ENCODE results near the gene EIF5AL1. TPM values are rescaled to one million over a fixed set of nuclear protein-coding genes. Genes with fewer than 3 reads are reported as not detected.

The EIF5AL1 gene
- total RNA-seq, 1 experiment from 2014 or later, result 0.39 TPM

DNA sequence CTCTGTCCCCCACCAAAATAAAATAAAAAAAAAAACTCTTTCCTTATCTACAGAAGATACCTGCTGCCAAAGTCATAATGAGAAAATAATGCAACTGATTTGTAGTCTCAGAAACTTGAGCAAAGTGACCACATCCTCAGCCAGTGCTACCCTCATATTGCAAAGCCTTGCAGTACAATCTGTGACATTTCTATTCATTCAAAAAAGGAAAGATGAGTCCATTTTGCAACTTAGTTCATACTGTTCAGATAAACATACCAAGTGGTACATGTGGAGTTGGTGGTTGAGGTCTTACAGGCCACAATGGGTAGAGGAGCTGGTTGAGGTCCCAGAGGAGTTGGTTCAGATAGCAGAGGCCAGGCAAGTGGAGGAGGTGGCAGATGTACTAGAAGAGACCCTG, 6.5 kb upstream of the EIF5AL1 start:
- Histone ChIP-seq H2BK20ac (ENCODE audit: low read depth, low read length, poor library complexity, severe bottlenecking) (no peak overlapping the region), H4K91ac (ENCODE audit: insufficient read length, low read depth, low read length) (no peak overlapping the region), H3K4me2 (ENCODE audit: insufficient read depth, insufficient read length, low read length) (no peak overlapping the region), H2BK5ac (ENCODE audit: insufficient read length, low read length) (no peak overlapping the region), H3K27me3 (ENCODE audit: insufficient read depth, low read length) (no peaks in the 10 kb centered on the region), H2BK120ac (ENCODE audit: low read depth, low read length, poor library complexity, severe bottlenecking) (no peak overlapping the region), H3K9me3 (ENCODE audit: control insufficient read depth, low read depth, low read length) (no peaks in the 10 kb centered on the region), H3K23me2 (ENCODE audit: insufficient read length, low read depth, low read length, poor library complexity, severe bottlenecking) (no peaks in the 10 kb centered on the region), H3K56ac (ENCODE audit: insufficient read length, low read depth, low read length) (no peak overlapping the region), H3K79me1 (ENCODE audit: insufficient read depth, low read depth, low read length, poor library complexity, severe bottlenecking) (no peaks in the 10 kb centered on the region), H2BK12ac (ENCODE audit: insufficient read length, low read depth, low read length) (no peak overlapping the region), H3T11ph (ENCODE audit: low read length) (no peak overlapping the region), H4K20me1 (ENCODE audit: control insufficient read depth, insufficient read depth, insufficient read length) (no peaks in the 10 kb centered on the region), H3K23ac (ENCODE audit: insufficient read length, low read depth, low read length) (no peak overlapping the region), H3K79me2 (ENCODE audit: insufficient read depth, low read length) (no peaks in the 10 kb centered on the region), H3K14ac (ENCODE audit: insufficient read depth, low read length) (no peak overlapping the region), H2AK5ac (ENCODE audit: insufficient read length, low read length) (no peak overlapping the region), H4K8ac (replicated peaks; ENCODE audit: insufficient read length, low read depth, low read length) (no peak overlapping the region), H3K4ac (ENCODE audit: low read depth, low read length) (no peak overlapping the region), H3K4me1 (ENCODE audit: insufficient read depth, low read length) (no peaks in the 10 kb centered on the region; the same call in 1 of the 2 replicates), H4K5ac (ENCODE audit: insufficient read length, low read depth, low read length) (no peak overlapping the region), H3K9ac (ENCODE audit: extremely low read depth, insufficient read length, low read length) (no peak overlapping the region), H2BK15ac (ENCODE audit: low read depth, low read length) (no peak overlapping the region), H2AFZ (ENCODE audit: low read length) (no peak overlapping the region), H3K27ac (ENCODE audit: insufficient read length, low read depth, low read length) (no peak overlapping the region), H3K18ac (ENCODE audit: insufficient read length, low read depth, low read length) (no peak overlapping the region)
- TF ChIP-seq, protein P1, sequence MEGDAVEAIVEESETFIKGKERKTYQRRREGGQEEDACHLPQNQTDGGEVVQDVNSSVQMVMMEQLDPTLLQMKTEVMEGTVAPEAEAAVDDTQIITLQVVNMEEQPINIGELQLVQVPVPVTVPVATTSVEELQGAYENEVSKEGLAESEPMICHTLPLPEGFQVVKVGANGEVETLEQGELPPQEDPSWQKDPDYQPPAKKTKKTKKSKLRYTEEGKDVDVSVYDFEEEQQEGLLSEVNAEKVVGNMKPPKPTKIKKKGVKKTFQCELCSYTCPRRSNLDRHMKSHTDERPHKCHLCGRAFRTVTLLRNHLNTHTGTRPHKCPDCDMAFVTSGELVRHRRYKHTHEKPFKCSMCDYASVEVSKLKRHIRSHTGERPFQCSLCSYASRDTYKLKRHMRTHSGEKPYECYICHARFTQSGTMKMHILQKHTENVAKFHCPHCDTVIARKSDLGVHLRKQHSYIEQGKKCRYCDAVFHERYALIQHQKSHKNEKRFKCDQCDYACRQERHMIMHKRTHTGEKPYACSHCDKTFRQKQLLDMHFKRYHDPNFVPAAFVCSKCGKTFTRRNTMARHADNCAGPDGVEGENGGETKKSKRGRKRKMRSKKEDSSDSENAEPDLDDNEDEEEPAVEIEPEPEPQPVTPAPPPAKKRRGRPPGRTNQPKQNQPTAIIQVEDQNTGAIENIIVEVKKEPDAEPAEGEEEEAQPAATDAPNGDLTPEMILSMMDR (conservative IDR thresholded peaks at IDR 0.05), result no peak
- Mint-ChIP-seq H3K4me3 (no peak overlapping the region), H3K27me3 (ENCODE audit: low read depth) (peaks cover 57% of the 10 kb centered on the region), H3K4me1 (peaks cover 4 to 11% of the 10 kb centered on the region in 2 experiments), H3K36me3 (ENCODE audit: insufficient read depth in 1 of 3, low read depth in 3 of 3) (no peaks in the 10 kb centered on the region), H3K27ac (no peak overlapping the region), H3K9me3 (no peaks in the 10 kb centered on the region)
- DNase-seq, result no peak
